Mammary epithelial cell (primary cell): ENCODE results near the gene KCP.

Source experiments
- CTCF ChIP-seq, 2 donors: IDR thresholded peaks in 1 of 2; conservative IDR thresholded peaks in 1 of 2; 2 replicates each; pipeline ENCODE4 v1.5.1; 2011 to 2012; ENCODE audit warnings: inconsistent platforms in 2 of 2, low read length in 2 of 2, mild to moderate bottlenecking in 2 of 2, control low read depth in 1 of 2, low read depth in 1 of 2; ENCODE audit not compliant: insufficient read depth in 1 of 2; ENCODE audit errors: extremely low read depth in 1 of 2
- EZH2 ChIP-seq: IDR thresholded peaks from 2 replicates; pipeline ENCODE4 v1.6.1; 2012; ENCODE audit warnings: low read length, inconsistent platforms, borderline replicate concordance

GRCh38 chr7:128874140-128875031, 36.1 kb downstream of the KCP start:
- TF ChIP-seq CTCF (conservative IDR thresholded peaks at IDR 0.05 in 1 of 2, IDR thresholded peaks at IDR 0.05 in 1 of 2; ENCODE audit: extremely low read depth in 1 of 2, insufficient read depth in 1 of 2, low read depth in 1 of 2, low read length in 2 of 2) (no peak), EZH2 (no peak)
